Ammon's horn (tissue), 1 donor: ENCODE results near the gene PSMD2.
A peak's percentile ranks its signal among the peaks of the same experiment; 100 is the strongest.
"Not testable (repeated sequence)": the region's sequence is repeated elsewhere in the genome, so short reads cannot be mapped to it uniquely, and the experiment has no call there.

Experiments used
- DNase-seq: peaks from one replicate; pipeline ENCODE4 v3.0.0-alpha.2; 2016; ENCODE audit warnings: low spot score

PSMD2 gene

GRCh38 chr3:184298759-184299487 is at the start of gene PSMD2:
Gene PSMD2 (plus strand): TSS chr3:184299241. CDS start chr3:184299267, 26 bp downstream.
- DNase-seq = peak; percentile 96

GRCh38 chr3:184249412-184250166 is 49.5 kb upstream of the PSMD2 start, which contains the start of gene EEF1AKMT4:
Gene EEF1AKMT4 (plus strand): TSS chr3:184249672. CDS start chr3:184249695, 23 bp downstream.
- peak; percentile 97 for DNase-seq

GRCh38 chr3:184250167-184250828 is 48.7 kb upstream of the PSMD2 start:
- peak; percentile 89 for DNase-seq

GRCh38 chr3:184255291-184256039 is 43.6 kb upstream of the PSMD2 start:
- no peak for DNase-seq

- no peak for DNase-seq
These were observed 41.7 kb upstream of the PSMD2 start for GRCh38 chr3:184257083-184257915.

GRCh38 chr3:184258926-184259325 is 40.1 kb upstream of the PSMD2 start:
- DNase-seq = no peak

GRCh38 chr3:184259396-184259877 is 39.6 kb upstream of the PSMD2 start:
- DNase-seq = no peak

GRCh38 chr3:184259878-184260723 is 38.9 kb upstream of the PSMD2 start:
- DNase-seq = peak; percentile 28

- no peak for DNase-seq
These were observed 38.2 kb upstream of the PSMD2 start for GRCh38 chr3:184260724-184261269.

- DNase-seq = peak; percentile 56
These were observed 37.7 kb upstream of the PSMD2 start, which contains the start of gene CAMK2N2 for GRCh38 chr3:184261270-184261853. Gene CAMK2N2 (minus strand): TSS chr3:184261553. CDS start chr3:184261285, 268 bp downstream.

GRCh38 chr3:184261854-184262763 is 36.9 kb upstream of the PSMD2 start:
- DNase-seq = no peak

GRCh38 chr3:184262764-184263179 is 36.3 kb upstream of the PSMD2 start:
- no peak for DNase-seq

GRCh38 chr3:184267249-184267648 is 31.8 kb upstream of the PSMD2 start:
- not testable (repeated sequence) for DNase-seq

GRCh38 chr3:184272269-184272668 is 26.8 kb upstream of the PSMD2 start:
- no peak for DNase-seq

GRCh38 chr3:184275381-184275701 is 23.7 kb upstream of the PSMD2 start:
- no peak for DNase-seq

GRCh38 chr3:184275961-184276910 is 22.8 kb upstream of the PSMD2 start, which contains the start of gene ECE2:
Gene ECE2 (plus strand): TSS chr3:184276022. CDS start chr3:184276154, 132 bp downstream.
- DNase-seq = no peak

GRCh38 chr3:184277366-184277765 is 21.7 kb upstream of the PSMD2 start:
- no peak for DNase-seq
